Epithelial cell of esophagus (primary cell): Measurements from ENCODE around the gene QRICH1.
A peak's percentile ranks its signal among the peaks of the same experiment; 100 is the strongest.

Experiments
- DNase-seq: peaks from one replicate; pipeline ENCODE4 v3.0.0; 2010; ENCODE audit warnings: low read depth
- H3K4me3 ChIP-seq: 2 replicates; pipeline ENCODE4 v1.5.1; 2011; ENCODE audit warnings: mild to moderate bottlenecking, low read length, control low read depth
- TF ChIP-seq, protein P1 (sequence below): IDR thresholded peaks from 2 replicates; pipeline ENCODE4 v1.5.1; 2011; ENCODE audit warnings: low read depth, mild to moderate bottlenecking, low read length, control low read depth, inconsistent platforms; ENCODE audit not compliant: insufficient read depth; ENCODE audit errors: missing control alignments

QRICH1 gene

DNA sequence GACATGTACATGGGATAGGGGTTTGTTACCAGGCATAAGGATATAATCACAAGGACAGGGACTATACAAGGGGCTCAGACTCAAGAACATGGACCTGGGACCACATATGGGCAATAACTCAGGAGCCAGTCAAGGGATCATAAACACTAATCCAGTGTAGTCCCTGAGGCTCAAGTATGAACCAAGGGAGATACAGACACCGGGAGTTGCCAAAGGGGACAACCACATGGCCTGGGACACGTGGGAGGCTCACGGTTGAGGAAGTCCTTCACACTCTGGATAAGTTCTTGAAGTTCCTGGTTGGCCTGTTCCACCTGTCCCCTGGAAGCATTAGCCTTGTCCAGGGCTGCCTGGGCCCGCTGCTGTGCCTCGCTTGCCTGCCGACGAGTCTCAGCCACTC, 28.6 kb upstream of the QRICH1 start:
- TF ChIP-seq, protein P1, sequence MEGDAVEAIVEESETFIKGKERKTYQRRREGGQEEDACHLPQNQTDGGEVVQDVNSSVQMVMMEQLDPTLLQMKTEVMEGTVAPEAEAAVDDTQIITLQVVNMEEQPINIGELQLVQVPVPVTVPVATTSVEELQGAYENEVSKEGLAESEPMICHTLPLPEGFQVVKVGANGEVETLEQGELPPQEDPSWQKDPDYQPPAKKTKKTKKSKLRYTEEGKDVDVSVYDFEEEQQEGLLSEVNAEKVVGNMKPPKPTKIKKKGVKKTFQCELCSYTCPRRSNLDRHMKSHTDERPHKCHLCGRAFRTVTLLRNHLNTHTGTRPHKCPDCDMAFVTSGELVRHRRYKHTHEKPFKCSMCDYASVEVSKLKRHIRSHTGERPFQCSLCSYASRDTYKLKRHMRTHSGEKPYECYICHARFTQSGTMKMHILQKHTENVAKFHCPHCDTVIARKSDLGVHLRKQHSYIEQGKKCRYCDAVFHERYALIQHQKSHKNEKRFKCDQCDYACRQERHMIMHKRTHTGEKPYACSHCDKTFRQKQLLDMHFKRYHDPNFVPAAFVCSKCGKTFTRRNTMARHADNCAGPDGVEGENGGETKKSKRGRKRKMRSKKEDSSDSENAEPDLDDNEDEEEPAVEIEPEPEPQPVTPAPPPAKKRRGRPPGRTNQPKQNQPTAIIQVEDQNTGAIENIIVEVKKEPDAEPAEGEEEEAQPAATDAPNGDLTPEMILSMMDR, result no peak
- H3K4me3 ChIP-seq, result no peak overlapping the region
- DNase-seq, result no peak

DNA sequence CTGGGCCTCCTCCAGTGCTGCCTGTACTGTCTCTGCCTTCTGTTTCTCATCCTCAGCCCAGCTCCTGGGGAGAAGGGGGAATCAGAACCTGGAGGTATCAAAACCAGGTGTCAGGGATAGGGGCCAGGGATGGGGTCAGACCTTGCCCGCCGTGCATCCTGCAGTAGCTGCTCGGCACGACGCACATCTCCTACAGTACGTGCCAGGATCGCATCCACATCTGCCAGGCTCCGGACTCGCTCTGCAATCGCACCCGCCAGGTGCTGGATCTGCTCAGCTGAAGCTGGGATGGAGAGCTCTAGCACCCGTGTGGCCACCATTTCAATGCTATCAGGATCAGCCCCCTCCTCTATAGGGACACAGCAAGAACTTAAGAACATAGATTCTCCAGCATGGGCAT, 28.2 kb upstream of the QRICH1 start:
- no peak for DNase-seq
- TF ChIP-seq, protein P1, result no peak
- no peak overlapping the region for H3K4me3 ChIP-seq

DNA sequence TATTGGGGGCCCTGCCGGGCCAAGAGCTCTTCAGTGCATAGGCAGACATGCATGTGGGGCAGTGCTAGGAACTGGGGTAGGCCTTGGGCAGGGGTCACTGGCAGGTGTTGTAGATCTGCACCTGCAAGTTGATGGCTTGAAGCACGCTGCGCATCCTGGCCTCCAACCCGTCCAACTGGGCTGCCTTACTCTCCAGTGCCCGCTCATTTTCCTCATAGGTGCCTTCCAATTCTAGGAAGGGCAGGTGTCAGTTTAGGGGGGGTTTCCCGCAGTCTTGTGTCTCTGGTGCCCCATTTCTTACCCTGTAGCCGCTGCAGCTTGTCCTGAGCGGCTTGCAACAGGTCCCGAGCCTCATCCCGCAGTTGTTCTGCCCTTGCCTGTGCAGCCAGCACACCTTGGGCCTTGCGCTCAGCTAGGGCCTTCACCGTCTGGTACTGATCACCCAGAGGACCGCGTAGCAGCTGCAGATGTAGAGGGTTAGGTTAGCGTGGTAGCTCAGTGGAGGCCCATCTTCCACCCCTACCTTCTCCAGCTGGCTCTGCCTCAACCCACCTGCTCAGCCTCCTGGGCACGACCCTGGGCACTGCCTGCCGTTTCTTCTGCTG, 27.4 kb upstream of the QRICH1 start:
- DNase-seq, result no peak
- peak overlapping the region; percentile 90 for H3K4me3 ChIP-seq
- TF ChIP-seq, protein P1, result no peak

DNA sequence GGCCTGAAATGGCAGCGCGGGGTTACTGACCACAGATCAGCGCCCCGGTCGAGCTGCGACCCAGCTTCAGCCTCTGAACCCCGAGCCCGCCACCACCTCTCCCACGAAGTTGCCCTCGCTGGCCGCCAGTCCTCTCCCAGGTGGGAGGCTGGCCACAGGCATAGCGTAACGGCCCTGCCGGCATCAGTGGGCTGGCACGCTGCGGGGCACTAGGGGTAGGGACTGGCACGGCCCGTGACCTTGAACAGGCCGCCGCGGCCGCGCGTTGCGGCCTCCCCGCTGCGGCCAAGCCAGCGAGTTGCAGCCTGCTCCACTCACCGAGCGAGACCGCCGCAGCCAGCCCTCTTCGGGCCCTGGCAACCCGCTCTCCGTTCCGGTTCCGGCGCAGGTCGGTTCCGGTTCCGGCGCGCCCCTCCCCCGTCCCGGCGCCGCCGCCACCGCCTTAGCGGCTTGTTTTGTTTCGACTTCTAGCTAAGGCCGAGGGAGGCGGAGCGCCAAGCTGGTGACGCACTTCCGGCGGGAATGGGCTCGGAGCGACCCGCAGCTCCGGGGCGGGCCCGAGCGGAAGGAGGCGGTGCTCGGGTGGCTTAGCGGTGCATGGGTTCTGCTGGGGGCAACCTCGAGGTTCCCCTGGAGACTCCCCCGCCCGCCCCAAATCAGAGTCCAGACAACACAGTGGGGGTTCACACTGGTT, 26.7 kb upstream of the QRICH1 start, which contains the start of gene USP19:
Gene USP19, minus strand, starts transcription at position 386 of the 694 bp plus-strand sequence. CDS start 1,678 bp downstream, outside the sequence.
- peak within 1 kb of the TSS; percentile 90 for H3K4me3 ChIP-seq
- DNase-seq, result peak; percentile 92
- TF ChIP-seq, protein P1, result no peak

DNA sequence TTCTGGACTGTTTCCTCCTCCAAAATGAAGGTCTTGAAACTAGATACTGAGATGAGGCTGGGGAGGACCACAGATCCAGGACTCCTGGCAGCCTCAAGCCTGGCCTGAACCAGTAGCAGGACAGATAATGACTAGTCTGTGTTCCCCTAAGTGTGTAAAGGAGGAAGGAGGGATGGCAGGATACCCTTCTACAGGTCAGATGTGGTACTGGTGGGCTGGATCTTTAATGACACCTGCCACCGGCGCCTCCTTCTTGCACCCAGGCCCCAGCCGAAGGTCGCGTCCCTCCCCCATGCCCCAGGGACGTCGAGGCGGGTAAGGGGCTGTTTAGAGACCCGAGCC, 26.2 kb upstream of the QRICH1 start:
- H3K4me3 ChIP-seq, result peak overlapping the region; percentile 90
- TF ChIP-seq, protein P1, result no peak
- DNase-seq, result no peak

DNA sequence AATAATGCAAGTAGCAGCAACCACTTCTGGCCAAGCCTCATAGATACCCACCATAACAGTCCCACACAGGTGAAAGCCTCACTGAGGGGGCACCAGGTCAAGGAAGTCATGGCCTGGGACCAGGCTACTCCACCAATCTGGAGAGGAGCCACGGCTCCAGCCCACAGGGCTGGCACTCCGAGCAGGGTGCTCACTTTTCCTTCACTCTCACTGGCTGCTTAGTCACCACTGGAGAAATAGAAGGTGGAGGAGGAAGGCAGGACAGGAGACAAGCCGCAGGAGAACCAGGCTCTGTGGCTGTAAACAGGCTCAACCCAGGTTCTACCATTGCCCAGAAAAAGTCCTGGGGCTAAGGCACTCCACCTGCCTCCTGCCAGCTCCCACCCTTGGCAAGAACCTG, 25.6 kb upstream of the QRICH1 start:
- TF ChIP-seq, protein P1, result no peak
- H3K4me3 ChIP-seq, result peak overlapping the region; percentile 90
- DNase-seq, result peak; percentile 40

DNA sequence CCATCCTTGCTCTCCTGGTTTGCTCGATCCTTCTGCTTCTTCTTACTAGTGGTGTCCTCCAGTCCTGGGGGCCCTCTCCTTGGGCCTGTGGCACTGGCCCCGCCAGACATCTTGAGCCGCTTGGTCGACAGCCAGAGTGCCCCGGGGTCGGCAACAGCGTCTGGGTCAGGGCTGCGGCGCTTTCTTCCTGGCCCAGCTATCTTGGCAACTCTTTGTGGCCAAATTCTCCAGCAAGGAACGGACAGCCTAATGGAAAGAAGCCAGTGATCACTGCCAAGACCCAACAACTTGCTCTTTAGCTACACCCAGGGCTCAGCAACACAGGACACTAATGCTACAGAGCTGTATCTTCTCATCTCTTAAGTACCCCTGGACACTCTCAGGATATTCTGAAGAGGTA, 25.2 kb upstream of the QRICH1 start:
- H3K4me3 ChIP-seq, result no peak overlapping the region
- TF ChIP-seq, protein P1, result no peak
- DNase-seq, result no peak
